ENCODE data around the gene IFITM10.

IFITM10 gene

GRCh38 chr11:1762537-1763302 lies 12.3 kb upstream of the IFITM10 start:
- DNase-seq = no peak

GRCh38 chr11:1761857-1762536 lies 11.6 kb upstream of the IFITM10 start:
- no peak for DNase-seq

GRCh38 chr11:1761110-1761856 lies 10.9 kb upstream of the IFITM10 start:
- DNase-seq = no peak

- DNase-seq = no peak
These were observed 10.1 kb upstream of the IFITM10 start for GRCh38 chr11:1760351-1761109.

- DNase-seq = no peak
These were observed 9.4 kb upstream of the IFITM10 start for GRCh38 chr11:1759851-1760220.

- DNase-seq = no peak
These were observed 8.9 kb upstream of the IFITM10 start for GRCh38 chr11:1759151-1759850.

- no peak for DNase-seq
These were observed 8.3 kb upstream of the IFITM10 start for GRCh38 chr11:1758611-1759150.

- no peak for DNase-seq
These were observed 7.6 kb upstream of the IFITM10 start for GRCh38 chr11:1757861-1758610.

- DNase-seq = no peak
These were observed 6.7 kb upstream of the IFITM10 start for GRCh38 chr11:1756791-1757771.

- no peak for DNase-seq
These were observed 5.5 kb upstream of the IFITM10 start for GRCh38 chr11:1755692-1756561.

GRCh38 chr11:1755344-1755691 lies 4.9 kb upstream of the IFITM10 start:
- DNase-seq = no peak

GRCh38 chr11:1754376-1755150 lies 4.2 kb upstream of the IFITM10 start:
- DNase-seq = no peak

GRCh38 chr11:1753929-1754305 lies 3.5 kb upstream of the IFITM10 start:
- no peak for DNase-seq

GRCh38 chr11:1753229-1753928 lies 3.0 kb upstream of the IFITM10 start:
- DNase-seq = no peak

- no peak for DNase-seq
These were observed 2.5 kb upstream of the IFITM10 start for GRCh38 chr11:1752907-1753228.

- DNase-seq = no peak
These were observed 1.9 kb upstream of the IFITM10 start for GRCh38 chr11:1751999-1752906.

GRCh38 chr11:1751531-1751921 lies 1.1 kb upstream of the IFITM10 start:
- DNase-seq = no peak

All from fibroblast of skin of abdomen (primary cell).